Measurements from ENCODE around the gene LHFPL3.

DNA sequence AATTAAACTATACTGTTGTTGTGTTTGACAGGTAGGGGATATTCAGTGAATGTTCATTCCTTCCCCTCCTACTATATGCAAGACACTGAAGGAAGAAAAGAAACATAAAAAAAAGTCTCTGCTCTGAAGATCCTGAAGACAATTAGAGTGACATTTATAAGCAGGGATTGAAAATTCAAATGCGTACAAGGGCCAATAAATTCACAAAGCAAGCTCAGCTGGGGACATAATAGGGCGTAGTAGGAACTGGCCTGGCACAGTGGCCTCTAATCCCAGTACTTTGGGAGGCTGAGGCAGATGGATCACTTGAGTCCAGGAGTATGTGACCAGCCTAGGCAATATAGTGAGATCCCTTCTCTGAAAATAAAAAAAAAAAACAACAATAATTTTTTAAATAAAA lies 580.7 kb downstream of the LHFPL3 start:
- TF ChIP-seq, protein P1, sequence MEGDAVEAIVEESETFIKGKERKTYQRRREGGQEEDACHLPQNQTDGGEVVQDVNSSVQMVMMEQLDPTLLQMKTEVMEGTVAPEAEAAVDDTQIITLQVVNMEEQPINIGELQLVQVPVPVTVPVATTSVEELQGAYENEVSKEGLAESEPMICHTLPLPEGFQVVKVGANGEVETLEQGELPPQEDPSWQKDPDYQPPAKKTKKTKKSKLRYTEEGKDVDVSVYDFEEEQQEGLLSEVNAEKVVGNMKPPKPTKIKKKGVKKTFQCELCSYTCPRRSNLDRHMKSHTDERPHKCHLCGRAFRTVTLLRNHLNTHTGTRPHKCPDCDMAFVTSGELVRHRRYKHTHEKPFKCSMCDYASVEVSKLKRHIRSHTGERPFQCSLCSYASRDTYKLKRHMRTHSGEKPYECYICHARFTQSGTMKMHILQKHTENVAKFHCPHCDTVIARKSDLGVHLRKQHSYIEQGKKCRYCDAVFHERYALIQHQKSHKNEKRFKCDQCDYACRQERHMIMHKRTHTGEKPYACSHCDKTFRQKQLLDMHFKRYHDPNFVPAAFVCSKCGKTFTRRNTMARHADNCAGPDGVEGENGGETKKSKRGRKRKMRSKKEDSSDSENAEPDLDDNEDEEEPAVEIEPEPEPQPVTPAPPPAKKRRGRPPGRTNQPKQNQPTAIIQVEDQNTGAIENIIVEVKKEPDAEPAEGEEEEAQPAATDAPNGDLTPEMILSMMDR (conservative IDR thresholded peaks at IDR 0.05) = no peak
- TF ChIP-seq ZFX (IDR thresholded peaks at IDR 0.05) = no peak

All from C4-2B (cell line).